ENCODE measurements around the gene CACNA1D.

- TF ChIP-seq CTCF (IDR thresholded peaks at IDR 0.05) (no peak), POLR2A (IDR thresholded peaks at IDR 0.05) (no peak)
These were observed 12.3 kb downstream of the CACNA1D start for GRCh38 chr3:53506763-53507145.
